Activated gamma-delta T cell treated with anti-CD3 and anti-CD28 coated beads, Interleukin-2, amount 50 U/mL, for 16 hours (primary cell): ENCODE measurements around the gene ERV3-1.
"Not testable (repeated sequence)": the region's sequence is repeated elsewhere in the genome, so short reads cannot be mapped to it uniquely, and the experiment has no call there.

Experiments used
- DNase-seq: peaks from one replicate; pipeline ENCODE4 v3.0.0-alpha.2; 2020; ENCODE audit warnings: low read depth

ERV3-1 gene

DNA sequence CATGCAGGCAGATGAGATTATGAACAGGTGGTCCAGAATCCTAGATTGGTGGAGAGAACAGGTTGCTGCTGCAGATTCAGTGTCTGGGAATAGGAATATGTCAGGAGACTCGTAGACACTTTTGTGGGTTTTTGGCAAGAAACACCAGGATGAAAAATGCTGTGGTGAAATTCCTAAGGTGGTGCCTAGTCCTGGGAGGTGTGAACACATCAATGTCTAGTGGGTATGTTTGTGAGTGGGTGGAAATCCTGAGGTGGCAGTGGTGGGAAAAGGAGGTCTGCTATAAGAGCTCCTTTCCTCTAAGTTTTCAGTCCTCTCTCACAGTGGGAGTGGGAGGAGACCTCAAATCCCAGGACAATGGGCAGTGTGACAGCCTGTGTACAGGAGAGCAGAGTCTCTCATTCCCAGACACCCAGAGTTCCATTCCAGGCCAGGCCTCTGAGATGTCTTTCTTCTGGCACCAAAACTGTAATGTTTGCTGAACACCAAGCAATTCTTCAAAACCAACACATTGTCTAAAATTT is 5.1 kb downstream of the ERV3-1 start:
- DNase-seq = no peak

- DNase-seq = no peak
These were observed 7.1 kb downstream of the ERV3-1 start for GRCh38 chr7:64999165-65000004.

DNA sequence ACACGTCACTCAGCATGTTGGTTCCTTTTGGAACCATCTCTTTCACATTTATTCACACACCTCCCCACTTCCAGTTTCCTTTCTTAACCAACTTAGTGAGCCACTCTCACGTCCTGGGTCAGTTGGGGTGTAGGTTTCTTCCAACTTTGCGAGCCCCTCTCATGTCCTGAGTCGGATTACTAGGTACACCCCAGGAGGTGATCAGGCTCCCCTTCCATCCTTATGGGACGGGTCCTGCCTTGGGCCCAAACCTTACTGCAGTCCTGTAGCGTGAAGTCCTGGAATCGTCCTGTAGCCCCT is 7.7 kb downstream of the ERV3-1 start:
- DNase-seq = no peak

DNA sequence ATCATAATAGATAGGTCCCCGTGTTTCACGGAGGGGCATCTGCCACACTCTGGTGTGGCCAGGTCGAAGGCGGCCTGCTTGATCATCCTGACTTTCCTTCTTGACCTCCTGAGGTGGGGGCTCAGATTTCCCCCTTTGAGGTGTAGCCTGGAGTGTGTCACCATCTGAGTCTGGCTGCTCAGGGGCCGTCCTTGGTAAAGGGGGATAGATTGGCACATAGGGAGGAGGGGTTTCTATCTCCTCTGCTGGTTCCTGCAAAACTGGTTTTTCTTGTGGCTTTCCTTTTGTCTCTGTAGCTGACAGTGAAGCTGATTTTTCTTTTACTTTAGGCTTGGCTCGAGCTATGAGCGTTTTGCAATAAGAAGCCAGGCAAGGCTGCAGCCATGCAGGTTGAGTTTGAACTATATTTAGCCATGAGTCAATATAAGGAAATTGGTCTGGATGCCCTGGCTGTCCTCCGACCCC is 8.5 kb downstream of the ERV3-1 start:
- no peak for DNase-seq

GRCh38 chr7:64997164-64997908 is 9.2 kb downstream of the ERV3-1 start:
- DNase-seq = no peak

GRCh38 chr7:64996305-64996704 is 10.2 kb downstream of the ERV3-1 start:
- no peak for DNase-seq

DNA sequence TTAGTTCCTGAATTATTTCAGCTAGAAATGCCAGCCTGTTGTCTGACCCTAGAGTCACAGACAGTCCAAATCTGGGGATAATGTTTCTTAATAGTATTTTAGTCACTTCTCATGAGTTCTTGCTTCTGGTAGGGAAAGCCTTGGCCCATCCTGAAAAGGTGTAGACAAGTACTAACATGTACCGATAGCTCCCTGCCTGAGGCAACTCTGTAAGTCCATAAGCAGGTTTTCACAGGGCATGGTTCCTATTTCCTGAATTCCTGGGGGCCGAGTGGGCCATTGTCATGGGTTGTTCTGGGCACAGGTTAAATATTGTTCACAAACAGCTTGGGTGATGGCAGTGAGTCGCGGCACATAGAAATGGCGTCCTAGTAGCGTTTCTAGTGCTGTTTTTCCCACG is 12.6 kb downstream of the ERV3-1 start:
- DNase-seq = no peak

DNA sequence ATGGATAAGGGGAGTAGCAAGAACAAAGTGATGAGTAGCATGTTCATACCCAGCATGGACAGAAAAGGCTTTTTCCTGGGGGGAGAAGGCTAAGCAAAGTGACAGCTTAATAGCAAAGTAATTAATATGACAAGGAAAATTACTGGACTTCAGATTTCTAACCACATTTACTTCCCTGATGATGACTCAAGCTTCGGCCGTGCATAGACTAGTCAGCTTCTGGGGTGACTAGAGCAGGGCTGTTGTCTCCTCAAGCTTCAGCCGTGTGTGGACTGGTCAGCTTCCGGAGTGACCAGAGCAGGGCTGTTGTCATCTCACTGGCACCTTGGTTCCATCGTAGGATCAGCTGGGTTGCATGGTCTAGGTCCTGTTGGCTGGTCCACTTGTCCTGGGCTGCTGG is 13.5 kb downstream of the ERV3-1 start:
- no peak for DNase-seq

- no peak for DNase-seq
These were observed 15.6 kb downstream of the ERV3-1 start, which contains the start of gene ZNF117 for GRCh38 chr7:64990936-64991335. Gene ZNF117, minus strand, starts transcription at chr7:64991036.

DNA sequence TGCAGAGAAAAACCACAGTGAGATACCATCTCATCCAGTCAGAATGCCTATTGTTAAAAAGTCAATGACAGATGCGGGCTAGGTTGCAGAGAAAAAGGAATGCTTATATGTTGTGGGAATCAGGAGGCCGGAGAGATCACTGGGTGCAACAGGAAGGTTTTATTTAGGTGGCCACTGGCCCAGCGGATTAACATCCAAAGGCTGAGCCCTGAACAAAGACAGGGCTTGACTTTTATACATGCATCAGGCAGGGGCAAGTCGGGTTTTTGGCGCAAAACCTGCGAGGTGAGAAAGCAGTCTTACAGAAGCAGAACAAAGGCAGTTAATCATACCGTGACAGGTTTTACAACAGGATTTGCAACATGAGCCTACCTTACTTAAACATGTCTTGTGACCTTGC is 16.3 kb downstream of the ERV3-1 start:
- no peak for DNase-seq

DNA sequence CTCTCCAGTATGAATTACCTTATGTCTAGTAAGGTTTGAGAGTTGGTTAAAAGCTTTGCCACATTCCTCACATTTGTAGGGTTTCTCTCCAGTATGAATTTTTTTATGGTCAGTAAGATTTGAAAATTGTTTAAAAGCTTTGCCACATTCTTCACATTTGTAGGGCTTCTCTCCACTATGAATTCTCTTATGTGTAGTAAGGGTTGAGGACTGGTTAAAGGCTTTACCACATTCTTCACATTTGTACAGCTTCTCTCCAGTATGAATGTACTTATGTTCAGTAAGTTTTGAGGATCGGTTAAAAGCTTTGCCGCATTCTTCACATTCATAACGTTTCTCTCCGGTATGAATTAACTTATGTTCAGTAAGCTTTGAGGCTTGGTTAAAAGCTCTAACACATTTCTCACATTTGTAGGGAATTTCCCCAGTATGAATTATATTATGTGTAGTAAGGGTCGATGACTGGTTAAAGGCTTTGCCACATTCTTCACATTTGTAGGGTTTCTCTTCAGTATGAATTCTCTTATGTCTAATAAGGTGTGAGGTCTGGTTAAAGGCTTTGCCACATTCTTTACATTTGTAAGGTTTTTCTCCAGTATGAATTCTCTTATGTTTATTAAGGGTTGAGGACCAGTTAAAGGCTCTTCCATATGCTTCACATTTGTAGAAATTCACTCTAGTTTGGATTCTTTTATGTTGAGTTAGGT is 27.8 kb downstream of the ERV3-1 start:
- no peak for DNase-seq

- no peak for DNase-seq
These were observed 40.9 kb downstream of the ERV3-1 start for GRCh38 chr7:64965594-64965993.

DNA sequence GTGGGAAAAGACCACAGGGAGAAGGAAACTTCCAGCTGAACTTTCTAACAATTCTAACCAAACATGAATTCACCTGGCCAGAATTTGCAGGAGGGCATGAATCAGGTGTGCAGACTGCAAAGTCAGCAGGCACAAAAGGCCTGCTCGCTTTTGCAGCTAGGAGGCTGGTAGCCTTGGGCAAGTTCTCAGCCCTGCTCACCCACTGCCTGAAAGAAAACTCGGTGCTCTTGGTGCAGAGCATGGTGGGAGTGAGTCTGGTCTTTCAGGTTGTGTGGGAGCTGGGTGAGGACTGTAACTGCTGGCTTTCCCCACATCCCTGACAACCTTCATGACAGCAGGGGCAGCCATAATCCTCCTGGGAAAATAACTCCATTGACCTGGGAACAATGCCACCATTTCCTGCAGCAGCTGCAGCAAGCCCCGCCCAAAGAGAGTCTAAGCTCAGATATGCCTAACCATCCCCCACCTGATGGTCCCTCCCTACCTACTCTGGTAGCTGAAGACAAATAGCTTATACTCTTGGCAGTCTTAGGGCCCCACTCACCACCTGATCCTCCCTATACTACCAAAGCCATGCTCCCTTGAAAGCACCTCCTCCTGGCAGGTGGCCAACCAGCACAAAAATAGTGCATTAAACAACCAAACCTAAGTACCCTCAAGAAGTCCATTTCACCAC is 47.3 kb downstream of the ERV3-1 start:
- DNase-seq = no peak

- DNase-seq = no peak
These were observed 55.1 kb downstream of the ERV3-1 start for GRCh38 chr7:64951250-64951848.

- not testable (repeated sequence) for DNase-seq
These were observed 55.8 kb downstream of the ERV3-1 start for GRCh38 chr7:64950673-64951072.

- not testable (repeated sequence) for DNase-seq
These were observed 57.7 kb downstream of the ERV3-1 start for GRCh38 chr7:64948774-64949173.

- DNase-seq = no peak
These were observed 59.1 kb downstream of the ERV3-1 start for GRCh38 chr7:64947252-64948000.

- no peak for DNase-seq
These were observed 59.7 kb downstream of the ERV3-1 start for GRCh38 chr7:64946772-64947171.

DNA sequence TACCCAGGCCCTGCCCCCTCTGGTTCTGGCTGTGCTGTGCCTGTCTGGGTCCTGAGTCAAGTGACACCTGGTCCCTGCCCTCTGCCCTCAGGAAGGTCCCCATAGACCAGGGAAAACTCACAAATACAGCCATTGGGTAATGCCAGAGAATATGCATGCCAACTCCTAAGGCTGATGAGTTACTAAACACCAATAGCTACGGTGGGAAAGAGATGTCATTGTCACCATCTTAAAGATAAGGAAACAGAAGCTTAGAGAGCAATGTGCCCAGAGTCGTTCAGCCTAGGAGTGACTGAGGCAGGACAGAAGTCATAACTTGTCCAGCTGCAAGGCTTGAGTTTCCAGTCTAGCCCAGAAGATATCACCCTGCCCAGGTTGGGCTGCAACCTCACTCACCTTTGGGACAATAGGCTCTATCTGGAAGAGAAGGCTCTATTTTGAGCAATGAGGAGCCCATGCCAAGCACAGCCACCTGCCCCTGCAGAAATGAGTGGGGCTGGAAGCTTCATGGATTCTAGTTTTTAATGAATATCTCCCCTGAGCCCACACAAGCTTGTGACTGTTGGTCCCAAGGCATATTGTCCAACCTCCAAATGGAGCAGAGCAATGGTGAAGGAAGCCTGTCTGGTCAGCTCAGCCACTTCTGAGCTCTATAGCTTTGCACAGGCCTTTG is 60.8 kb downstream of the ERV3-1 start:
- no peak for DNase-seq
